Activated naive CD4-positive, alpha-beta T cell treated with anti-CD3 and anti-CD28 coated beads, Interleukin-2, amount 50 U/mL, for 16 hours (primary cell): ENCODE results near the gene COX6A1.
A peak's percentile ranks its signal among the peaks of the same experiment; 100 is the strongest.
"Not testable (repeated sequence)": the region's sequence is repeated elsewhere in the genome, so short reads cannot be mapped to it uniquely, and the experiment has no call there.

Experiments used
- DNase-seq: peaks from one replicate; pipeline ENCODE4 v3.0.0-alpha.2; 2020

Gene COX6A1

DNA sequence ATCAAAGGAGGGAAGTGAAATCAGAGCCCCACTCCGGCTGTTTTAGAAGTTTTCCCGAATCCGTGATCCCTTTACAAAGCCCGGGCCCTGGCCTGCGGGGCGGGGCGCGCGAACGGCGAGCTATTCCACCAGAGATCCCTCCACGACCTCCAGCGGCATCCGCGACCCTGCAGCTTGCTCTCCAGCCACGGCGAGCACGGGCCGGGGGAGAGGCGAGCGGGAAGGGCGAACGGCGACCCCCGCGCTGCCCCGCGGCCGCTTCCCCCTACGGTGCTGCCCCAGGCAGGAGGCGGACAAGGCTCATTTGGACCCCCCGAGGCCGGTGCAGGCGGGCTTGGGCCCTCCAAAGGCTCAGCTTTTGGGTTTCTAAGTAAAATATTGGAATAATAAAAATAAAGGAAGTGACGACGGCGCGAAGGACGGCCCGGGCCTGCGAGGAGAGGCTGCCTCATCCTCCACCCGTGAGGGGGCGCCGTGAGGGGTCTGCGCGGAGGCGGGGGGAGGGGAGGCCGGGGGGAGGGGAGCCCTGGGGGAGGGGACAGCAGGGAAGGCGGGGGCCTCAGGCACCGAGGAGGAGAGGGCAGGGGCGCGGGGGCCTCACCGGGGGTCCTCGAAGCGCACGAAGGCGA lies 31.0 kb downstream of the COX6A1 start:
- DNase-seq = peak; percentile 62

GRCh38 chr12:120469450-120470149 lies 31.7 kb downstream of the COX6A1 start, which contains the start of gene SRSF9:
SRSF9 (minus strand) TSS chr12:120469748; CDS start chr12:120469609, 139 bp downstream.
- DNase-seq = peak; percentile 98

GRCh38 chr12:120470150-120470784 lies 32.4 kb downstream of the COX6A1 start:
- DNase-seq = no peak

- DNase-seq = no peak
Observed at GRCh38 chr12:120472521-120472920, 34.6 kb downstream of the COX6A1 start.

- no peak for DNase-seq
Observed at GRCh38 chr12:120473807-120474615, 36.1 kb downstream of the COX6A1 start.

- no peak for DNase-seq
Observed at GRCh38 chr12:120474616-120474960, 36.7 kb downstream of the COX6A1 start.

GRCh38 chr12:120475643-120476042 lies 37.7 kb downstream of the COX6A1 start:
- DNase-seq = no peak

DNA sequence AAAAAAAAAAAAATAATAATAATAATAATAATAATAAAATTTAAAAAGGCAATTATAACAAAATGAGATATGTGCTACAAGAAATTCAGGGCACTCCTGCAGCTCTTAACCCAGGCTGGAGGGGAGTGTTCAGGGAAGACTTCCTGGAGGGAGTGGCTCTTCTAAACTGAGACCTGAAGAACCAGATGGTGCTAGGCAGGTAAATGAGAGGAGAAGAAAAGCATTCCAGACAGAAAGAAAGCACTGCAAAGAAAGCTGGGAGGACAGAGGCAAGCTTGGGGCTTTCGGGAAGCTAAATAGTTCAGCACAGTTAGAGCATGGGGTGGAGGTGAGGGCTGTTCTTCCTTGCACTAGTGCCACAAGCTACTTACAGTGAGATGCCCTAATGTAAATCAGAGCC lies 41.5 kb downstream of the COX6A1 start:
- DNase-seq = no peak

DNA sequence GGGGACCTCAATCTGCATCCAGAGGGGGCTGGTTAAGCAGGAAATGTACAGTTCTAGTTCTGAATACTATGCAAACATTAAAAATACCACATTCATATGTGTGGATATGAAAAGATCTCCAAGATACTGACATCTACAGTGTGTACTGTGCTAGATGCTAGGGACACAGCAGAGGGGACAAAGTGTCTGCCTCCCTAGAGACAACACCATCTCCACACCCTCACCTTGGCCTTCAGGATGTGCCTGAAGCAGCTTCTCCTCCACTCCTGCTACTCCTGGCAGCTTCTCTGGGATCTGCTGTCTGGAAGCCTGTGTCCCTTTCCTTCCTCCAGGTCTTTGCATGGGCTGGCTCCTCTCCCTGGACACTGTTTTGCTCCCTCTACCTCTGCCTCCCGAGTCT lies 42.3 kb downstream of the COX6A1 start:
- DNase-seq = no peak

GRCh38 chr12:120481022-120481767 lies 43.3 kb downstream of the COX6A1 start:
- no peak for DNase-seq

- no peak for DNase-seq
Observed at GRCh38 chr12:120483621-120484020, 45.7 kb downstream of the COX6A1 start.

- no peak for DNase-seq
Observed at GRCh38 chr12:120485961-120486881, 48.3 kb downstream of the COX6A1 start.

GRCh38 chr12:120487552-120487951 lies 49.6 kb downstream of the COX6A1 start:
- DNase-seq = not testable (repeated sequence)

DNA sequence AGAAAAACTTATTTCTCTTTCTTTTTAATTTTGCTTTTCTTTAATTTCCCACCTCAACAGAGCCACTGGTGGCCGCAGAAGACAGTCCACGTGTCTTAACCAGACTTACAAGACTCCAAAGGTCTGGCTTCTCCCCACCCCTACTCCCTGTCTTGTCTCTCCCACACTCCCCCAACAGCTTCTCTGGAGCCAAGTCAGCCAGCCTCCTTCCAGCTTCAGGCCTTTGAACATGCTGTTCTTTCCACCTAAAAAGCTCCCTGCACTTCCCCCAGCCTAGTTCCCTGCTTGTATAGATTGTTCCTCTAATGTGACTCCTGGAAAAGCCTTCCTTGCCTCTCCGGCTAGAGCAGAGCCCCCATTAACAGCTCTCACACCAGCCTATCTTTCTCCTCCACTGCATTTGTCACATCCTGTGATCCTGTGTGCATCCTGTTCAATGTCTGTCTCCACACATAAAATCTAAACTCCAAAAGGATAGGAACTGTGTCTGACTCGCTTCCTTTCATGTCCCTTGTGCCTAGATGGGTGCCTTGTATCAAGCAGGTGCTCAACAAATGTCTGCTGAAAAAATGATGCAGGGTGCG lies 50.2 kb downstream of the COX6A1 start:
- DNase-seq = no peak

GRCh38 chr12:120489018-120489417 lies 51.1 kb downstream of the COX6A1 start:
- DNase-seq = no peak

- no peak for DNase-seq
Observed at GRCh38 chr12:120490325-120490724, 52.4 kb downstream of the COX6A1 start.
